Uterus (tissue), 4 donors: ENCODE data around the gene ERO1B. TPM values are rescaled to one million over a fixed set of nuclear protein-coding genes. Genes with fewer than 3 reads are reported as not detected.

Experiments
- DNase-seq, 2 donors: peaks; one replicate each; pipeline ENCODE4 v3.0.0-alpha.2; 2019 to 2020
- H3K27ac ChIP-seq, 2 donors: fragments of 200-600 bp; sonication (generic); 1 replicate in 1 of 2; 2 replicates in 1 of 2; pipeline ENCODE4 v1.5.1; 2016 to 2018
- H3K27me3 ChIP-seq, 2 donors: fragments of 200-600 bp; sonication (generic); one replicate each; pipeline ENCODE4 v1.5.1; 2018 to 2019; ENCODE audit warnings: control low read depth in 1 of 2
- H3K36me3 ChIP-seq, 2 donors: fragments of 200-600 bp; sonication (generic); one replicate each; pipeline ENCODE4 v1.5.1; 2019; ENCODE audit warnings: control low read depth in 1 of 2
- H3K4me1 ChIP-seq, 2 donors: fragments of 200-600 bp; sonication (generic); one replicate each; pipeline ENCODE4 v1.5.1; 2018 to 2019; ENCODE audit warnings: control low read depth in 1 of 2
- H3K4me3 ChIP-seq, 2 donors: fragments of 200-600 bp; sonication (generic); 1 replicate in 1 of 2; 2 replicates in 1 of 2; pipeline ENCODE4 v1.5.1; 2018 to 2019; ENCODE audit warnings: mild to moderate bottlenecking in 1 of 2
- H3K9me3 ChIP-seq, 2 donors: fragments of 200-600 bp; sonication (generic); one replicate each; pipeline ENCODE4 v1.5.1; 2019; ENCODE audit warnings: control low read depth in 1 of 2
- POLR2A ChIP-seq, 2 donors: fragments of 450-650 bp; IDR thresholded peaks; one replicate each; pipeline ENCODE4 v1.6.1; 2016; ENCODE audit warnings: antibody characterized with exemption in 2 of 2, mild to moderate bottlenecking in 1 of 2, moderate library complexity in 1 of 2
- intact Hi-C: fragments of 100-400 bp; cut with DNase I; formaldehyde crosslinking; loops from one replicate; pipeline ENCODE4 v1.15.1; 2023; ENCODE audit warnings: low total_unique reads
- total RNA-seq, 4 donors: library from RNA; depleted of rRNA in 3 of 4; stranded (reverse); fragments of >200 nt in 3 of 4; gene quantifications; one replicate each; pipeline versions ENCODE4 v1.1.0 to v1.2.4, GENCODE V29; 2014 to 2023
- TF ChIP-seq, protein P1 (sequence below), 4 experiments: fragments of 200-600 bp in 2 of 4; fragments of 450-650 bp in 2 of 4; sonication (generic) in 2 of 4; IDR thresholded peaks; one replicate each; pipeline ENCODE4 v1.5.1; 2016 to 2019; ENCODE audit warnings: antibody characterized with exemption in 4 of 4, mild to moderate bottlenecking in 2 of 4, moderate library complexity in 1 of 4
- donor health status: DM: yes; HTN: yes; CAD: no.

Gene ERO1B
- total RNA-seq, 4 donors from 2014 or later: 11.5 to 55.8 (median 19.4) TPM

DNA sequence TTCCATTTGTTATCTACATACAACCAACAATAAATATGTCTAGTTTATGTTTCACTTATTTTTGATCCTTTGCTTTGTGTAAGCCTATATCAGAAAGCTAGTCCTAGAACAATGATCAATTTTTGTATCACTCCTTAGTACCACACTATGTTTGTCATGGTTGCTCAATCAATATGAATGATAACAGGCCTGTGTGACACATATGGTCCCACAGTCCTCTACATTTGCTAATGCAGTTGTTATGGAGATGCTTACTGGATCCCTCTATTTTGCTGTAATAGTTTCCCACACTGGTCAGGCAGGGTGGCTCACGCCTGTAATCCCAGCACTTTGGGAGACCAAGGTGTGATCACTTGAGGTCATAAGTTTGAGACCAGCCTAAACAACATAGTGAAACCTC lies 59.1 kb downstream of the ERO1B start:
- Histone ChIP-seq H3K36me3 (no peaks in the 10 kb centered on the region), H3K9me3 (no peaks in the 10 kb centered on the region), H3K4me1 (no peaks in the 10 kb centered on the region), H3K4me3 (no peak overlapping the region), H3K27me3 (no peaks in the 10 kb centered on the region), H3K27ac (no peak overlapping the region)
- intact Hi-C loops: no loop called here
- no peak for DNase-seq
- TF ChIP-seq POLR2A (IDR thresholded peaks at IDR 0.05): no peak
- TF ChIP-seq, protein P1, sequence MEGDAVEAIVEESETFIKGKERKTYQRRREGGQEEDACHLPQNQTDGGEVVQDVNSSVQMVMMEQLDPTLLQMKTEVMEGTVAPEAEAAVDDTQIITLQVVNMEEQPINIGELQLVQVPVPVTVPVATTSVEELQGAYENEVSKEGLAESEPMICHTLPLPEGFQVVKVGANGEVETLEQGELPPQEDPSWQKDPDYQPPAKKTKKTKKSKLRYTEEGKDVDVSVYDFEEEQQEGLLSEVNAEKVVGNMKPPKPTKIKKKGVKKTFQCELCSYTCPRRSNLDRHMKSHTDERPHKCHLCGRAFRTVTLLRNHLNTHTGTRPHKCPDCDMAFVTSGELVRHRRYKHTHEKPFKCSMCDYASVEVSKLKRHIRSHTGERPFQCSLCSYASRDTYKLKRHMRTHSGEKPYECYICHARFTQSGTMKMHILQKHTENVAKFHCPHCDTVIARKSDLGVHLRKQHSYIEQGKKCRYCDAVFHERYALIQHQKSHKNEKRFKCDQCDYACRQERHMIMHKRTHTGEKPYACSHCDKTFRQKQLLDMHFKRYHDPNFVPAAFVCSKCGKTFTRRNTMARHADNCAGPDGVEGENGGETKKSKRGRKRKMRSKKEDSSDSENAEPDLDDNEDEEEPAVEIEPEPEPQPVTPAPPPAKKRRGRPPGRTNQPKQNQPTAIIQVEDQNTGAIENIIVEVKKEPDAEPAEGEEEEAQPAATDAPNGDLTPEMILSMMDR (IDR thresholded peaks at IDR 0.05): no peak

DNA sequence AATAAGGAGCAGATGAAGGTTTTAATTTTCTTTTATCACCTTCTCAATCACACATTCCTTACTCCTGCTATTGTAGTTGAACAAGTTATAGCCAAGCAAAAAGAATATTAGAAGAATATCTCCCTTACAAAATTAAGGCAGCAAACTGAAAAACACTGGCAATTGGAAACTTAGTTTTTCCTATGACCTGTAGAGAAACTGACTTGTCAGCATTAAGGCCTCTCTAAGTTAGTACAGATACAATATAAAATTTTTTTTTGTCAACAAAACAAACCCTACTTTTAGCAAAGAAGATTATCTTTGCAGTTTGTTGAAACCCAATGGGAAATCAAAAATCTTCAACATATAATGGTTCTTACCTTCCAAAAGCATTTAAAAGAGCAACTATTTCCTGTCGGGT lies 61.3 kb downstream of the ERO1B start:
- Histone ChIP-seq H3K27me3 (no peaks in the 10 kb centered on the region), H3K9me3 (no peaks in the 10 kb centered on the region), H3K4me1 (no peaks in the 10 kb centered on the region), H3K4me3 (no peak overlapping the region), H3K27ac (no peak overlapping the region), H3K36me3 (peaks cover 0 to 2% of the 10 kb centered on the region in 2 donors)
- no peak for DNase-seq
- intact Hi-C loops: no loop called here
- TF ChIP-seq POLR2A (IDR thresholded peaks at IDR 0.05): no peak
- TF ChIP-seq, protein P1 (IDR thresholded peaks at IDR 0.05): no peak

DNA sequence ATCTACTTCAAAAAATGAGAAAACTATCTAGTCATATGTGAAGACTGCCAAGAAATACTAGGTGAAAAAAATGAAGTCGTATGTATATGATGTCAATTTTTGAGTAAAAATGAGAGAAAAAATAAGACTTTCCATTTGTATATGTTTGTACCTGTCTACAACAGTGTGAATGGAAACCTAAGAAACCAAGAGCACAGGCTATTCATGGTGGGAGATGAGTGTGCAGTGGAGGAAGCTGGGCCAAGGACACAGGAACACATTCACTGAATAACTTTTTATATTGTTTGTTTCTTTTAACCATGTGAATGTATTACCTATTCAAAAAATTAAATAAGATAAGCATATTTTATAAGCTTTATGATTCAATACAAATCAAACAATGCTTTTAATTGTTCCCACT lies 67.0 kb downstream of the ERO1B start:
- Histone ChIP-seq H3K4me3 (no peak overlapping the region), H3K27me3 (no peaks in the 10 kb centered on the region), H3K27ac (no peak overlapping the region), H3K4me1 (no peaks in the 10 kb centered on the region), H3K9me3 (no peaks in the 10 kb centered on the region), H3K36me3 (peaks cover 0 to 2% of the 10 kb centered on the region in 2 donors)
- no peak for DNase-seq
- intact Hi-C loops: no loop called here
- TF ChIP-seq POLR2A (IDR thresholded peaks at IDR 0.05): no peak
- TF ChIP-seq, protein P1 (IDR thresholded peaks at IDR 0.05): no peak

DNA sequence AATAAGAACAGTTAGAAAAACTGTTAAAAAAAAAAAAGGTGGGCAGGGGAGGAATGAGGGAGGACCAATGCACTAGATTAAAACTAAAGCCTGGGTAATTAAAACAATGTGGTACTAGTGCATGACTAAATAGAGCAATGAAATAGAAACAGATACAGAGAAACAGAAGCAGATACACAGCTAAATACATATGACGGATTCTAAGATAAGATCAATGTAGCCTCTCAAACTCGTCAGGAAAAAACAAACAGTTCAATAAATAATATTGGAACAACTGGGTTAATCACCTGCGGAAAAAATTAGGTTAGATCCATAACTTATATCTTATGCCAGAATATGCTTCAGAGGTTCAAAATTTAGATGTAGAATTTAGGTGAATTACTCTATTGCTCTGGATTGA lies 68.2 kb downstream of the ERO1B start:
- Histone ChIP-seq H3K27me3 (no peaks in the 10 kb centered on the region), H3K27ac (no peak overlapping the region), H3K4me3 (no peak overlapping the region), H3K36me3 (peaks cover 0 to 2% of the 10 kb centered on the region in 2 donors), H3K4me1 (no peaks in the 10 kb centered on the region), H3K9me3 (no peaks in the 10 kb centered on the region)
- intact Hi-C loops: no loop called here
- no peak for DNase-seq
- no peak for TF ChIP-seq POLR2A (IDR thresholded peaks at IDR 0.05)
- TF ChIP-seq, protein P1 (IDR thresholded peaks at IDR 0.05): no peak

DNA sequence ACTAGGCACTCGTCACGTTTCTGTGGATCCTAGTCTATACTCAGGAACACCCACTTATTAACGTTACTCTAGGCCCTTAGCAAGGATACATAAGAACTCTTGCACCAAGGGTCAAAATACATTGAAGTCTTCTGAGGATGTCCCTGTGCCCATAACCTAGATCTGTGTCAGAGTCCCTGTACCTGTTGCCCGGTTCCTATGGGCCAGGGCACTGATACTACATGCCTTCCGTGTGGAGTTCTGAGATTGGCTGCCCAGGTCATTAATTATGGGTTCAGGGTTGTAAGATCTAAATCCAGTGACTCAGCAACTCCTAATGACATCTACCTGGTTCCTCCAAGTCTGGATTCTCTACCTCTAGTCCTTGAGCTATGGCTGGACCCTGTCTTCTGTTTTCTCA lies 69.9 kb downstream of the ERO1B start:
- intact Hi-C loops: no loop called here
- Histone ChIP-seq H3K4me1 (no peaks in the 10 kb centered on the region), H3K9me3 (no peaks in the 10 kb centered on the region)

More for the DNA sequence above, 69.9 kb downstream of the ERO1B start:
- TF ChIP-seq, protein P1 (IDR thresholded peaks at IDR 0.05): no peak
- TF ChIP-seq POLR2A (IDR thresholded peaks at IDR 0.05): no peak
- peaks cover 0 to 2% of the 10 kb centered on the region in 2 donors for H3K36me3 ChIP-seq
- DNase-seq: no peak
- no peaks in the 10 kb centered on the region for H3K27me3 ChIP-seq
- no peak overlapping the region for H3K27ac ChIP-seq
- H3K4me3 ChIP-seq: no peak overlapping the region
